SK-N-SH treated with all-trans-retinoic acid at 6 μM for 48 hours (cell line): ENCODE measurements around the gene CEP78.
"Not testable (repeated sequence)": the region's sequence is repeated elsewhere in the genome, so short reads cannot be mapped to it uniquely, and the experiment has no call there.

Source experiments
- ATAC-seq: fragments of 200-7000 bp; cut with Tn5 transposase; 3 replicates; pipeline ENCODE4 v1.9.1; 2020; ENCODE audit warnings: mild to moderate bottlenecking, moderate library complexity
- ARNTL ChIP-seq: fragments of 450-650 bp; formaldehyde crosslinking; IDR thresholded peaks from 2 replicates; pipeline ENCODE4 v1.5.0; 2020; ENCODE audit warnings: low read depth, mild to moderate bottlenecking, moderate library complexity, borderline replicate concordance
- BACH2 ChIP-seq: fragments of 250-450 bp; sonication (Bioruptor Pico); IDR thresholded peaks from 2 replicates; pipeline ENCODE4 v1.9.0; 2021; ENCODE audit warnings: mild to moderate bottlenecking, borderline replicate concordance
- CSDC2 ChIP-seq: fragments of 250-450 bp; sonication (Bioruptor Pico); IDR thresholded peaks from 2 replicates; pipeline ENCODE4 v1.5.0; 2020; ENCODE audit warnings: mild to moderate bottlenecking, moderate library complexity
- ESRRG ChIP-seq: fragments of 250-450 bp; sonication (Bioruptor Pico); IDR thresholded peaks from 2 replicates; pipeline ENCODE4 v1.6.1; 2021; ENCODE audit warnings: mild to moderate bottlenecking
- GLIS3 ChIP-seq: fragments of 250-450 bp; sonication (Bioruptor Pico); IDR thresholded peaks from 2 replicates; pipeline ENCODE4 v1.5.0; 2020; ENCODE audit warnings: mild to moderate bottlenecking, moderate library complexity
- ISL1 ChIP-seq: fragments of 250-450 bp; sonication (Bioruptor Pico); IDR thresholded peaks from 2 replicates; pipeline ENCODE4 v2.1.2; 2022; ENCODE audit warnings: mild to moderate bottlenecking, moderate library complexity
- PPARA ChIP-seq: fragments of 250-450 bp; sonication (Bioruptor Pico); IDR thresholded peaks from 2 replicates; pipeline ENCODE4 v1.5.0; 2020; ENCODE audit warnings: mild to moderate bottlenecking, borderline replicate concordance
- SNAI2 ChIP-seq: fragments of 250-450 bp; sonication (Bioruptor Pico); IDR thresholded peaks from 2 replicates; pipeline ENCODE4 v1.5.0; 2020; ENCODE audit warnings: mild to moderate bottlenecking, moderate library complexity
- TCF4 ChIP-seq: fragments of 250-450 bp; sonication (Bioruptor Pico); IDR thresholded peaks from 2 replicates; pipeline ENCODE4 v1.8.0; 2021; ENCODE audit warnings: mild to moderate bottlenecking, moderate library complexity, borderline replicate concordance
- TOX ChIP-seq: fragments of 250-450 bp; sonication (Bioruptor Pico); IDR thresholded peaks from 2 replicates; pipeline ENCODE4 v1.8.0; 2021; ENCODE audit warnings: mild to moderate bottlenecking, moderate library complexity, borderline replicate concordance
- ZC3H10 ChIP-seq: fragments of 250-450 bp; sonication (Bioruptor Pico); IDR thresholded peaks from 2 replicates; pipeline ENCODE4 v1.5.1; 2021; ENCODE audit warnings: mild to moderate bottlenecking, moderate library complexity
- ZFP3 ChIP-seq: fragments of 250-450 bp; sonication (Bioruptor Pico); IDR thresholded peaks from 2 replicates; pipeline ENCODE4 v1.5.0; 2020; ENCODE audit warnings: mild to moderate bottlenecking, moderate library complexity
- ZFP30 ChIP-seq: fragments of 450-650 bp; formaldehyde crosslinking; IDR thresholded peaks from 2 replicates; pipeline ENCODE4 v1.5.0; 2022; ENCODE audit warnings: mild to moderate bottlenecking, moderate library complexity
- ZNF565 ChIP-seq: fragments of 450-650 bp; formaldehyde crosslinking; conservative IDR thresholded peaks from 2 replicates; pipeline ENCODE4 v1.5.0; 2020; ENCODE audit warnings: low read depth, mild to moderate bottlenecking, moderate library complexity
- ZNF70 ChIP-seq: fragments of 450-650 bp; formaldehyde crosslinking; IDR thresholded peaks from 2 replicates; pipeline ENCODE4 v1.5.0; 2020; ENCODE audit warnings: mild to moderate bottlenecking, moderate library complexity
- ZNF8 ChIP-seq: fragments of 450-650 bp; formaldehyde crosslinking; IDR thresholded peaks from 2 replicates; pipeline ENCODE4 v1.5.0; 2020; ENCODE audit warnings: mild to moderate bottlenecking, moderate library complexity
- TF ChIP-seq, protein P1 (sequence below): fragments of 250-450 bp; sonication (Bioruptor Pico); IDR thresholded peaks from 2 replicates; pipeline ENCODE4 v1.8.0; 2021; ENCODE audit warnings: low read depth, mild to moderate bottlenecking, moderate library complexity, borderline replicate concordance
- TF ChIP-seq, protein P2 (sequence below): fragments of 250-450 bp; sonication (Bioruptor Pico); IDR thresholded peaks from 2 replicates; pipeline ENCODE4 v1.5.1; 2020; ENCODE audit warnings: low read depth, mild to moderate bottlenecking, moderate library complexity
- TF ChIP-seq, protein P3 (sequence below): fragments of 250-450 bp; sonication (Bioruptor Pico); IDR thresholded peaks from 2 replicates; pipeline ENCODE4 v1.8.0; 2020; ENCODE audit warnings: mild to moderate bottlenecking, moderate library complexity, borderline replicate concordance
- TF ChIP-seq, protein P4 (sequence below): fragments of 250-450 bp; sonication (Bioruptor Pico); IDR thresholded peaks from 2 replicates; pipeline ENCODE4 v1.5.0; 2020; ENCODE audit warnings: mild to moderate bottlenecking, moderate library complexity
- TF ChIP-seq, protein P5 (sequence below): fragments of 250-450 bp; sonication (Bioruptor Pico); IDR thresholded peaks from 2 replicates; pipeline ENCODE4 v1.5.1; 2021; ENCODE audit warnings: mild to moderate bottlenecking, moderate library complexity

Gene CEP78

DNA sequence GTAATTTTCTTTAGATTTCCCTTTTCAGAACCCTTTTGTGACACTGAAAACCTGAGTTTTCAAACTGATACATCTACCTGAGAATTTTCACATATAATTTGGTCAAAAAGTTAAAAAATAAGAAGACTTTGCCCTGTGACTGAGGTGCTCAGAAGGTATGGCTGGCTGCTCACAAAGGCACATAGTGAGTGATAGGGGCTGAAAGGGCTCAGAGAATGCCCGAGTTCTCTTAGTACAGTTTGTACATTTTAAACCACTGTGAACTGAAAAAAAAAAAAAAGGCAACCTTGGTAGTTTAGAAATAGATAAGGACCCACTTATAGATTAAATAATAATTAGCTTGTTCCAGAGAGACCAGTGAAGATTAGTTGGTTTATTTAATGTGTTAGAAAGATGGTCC is 42.9 kb downstream of the CEP78 start:
- no peak for TF ChIP-seq ZFP3 (CRISPR knock-in tag)
- TF ChIP-seq ISL1 (CRISPR knock-in tag) = no peak
- TF ChIP-seq, protein P1, sequence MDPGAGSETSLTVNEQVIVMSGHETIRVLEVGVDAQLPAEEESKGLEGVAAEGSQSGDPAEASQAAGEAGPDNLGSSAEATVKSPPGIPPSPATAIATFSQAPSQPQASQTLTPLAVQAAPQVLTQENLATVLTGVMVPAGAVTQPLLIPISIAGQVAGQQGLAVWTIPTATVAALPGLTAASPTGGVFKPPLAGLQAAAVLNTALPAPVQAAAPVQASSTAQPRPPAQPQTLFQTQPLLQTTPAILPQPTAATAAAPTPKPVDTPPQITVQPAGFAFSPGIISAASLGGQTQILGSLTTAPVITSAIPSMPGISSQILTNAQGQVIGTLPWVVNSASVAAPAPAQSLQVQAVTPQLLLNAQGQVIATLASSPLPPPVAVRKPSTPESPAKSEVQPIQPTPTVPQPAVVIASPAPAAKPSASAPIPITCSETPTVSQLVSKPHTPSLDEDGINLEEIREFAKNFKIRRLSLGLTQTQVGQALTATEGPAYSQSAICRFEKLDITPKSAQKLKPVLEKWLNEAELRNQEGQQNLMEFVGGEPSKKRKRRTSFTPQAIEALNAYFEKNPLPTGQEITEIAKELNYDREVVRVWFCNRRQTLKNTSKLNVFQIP (CRISPR knock-in tag) = no peak
- no peak for TF ChIP-seq ZFP30
- TF ChIP-seq ZC3H10 (CRISPR knock-in tag) = no peak

DNA sequence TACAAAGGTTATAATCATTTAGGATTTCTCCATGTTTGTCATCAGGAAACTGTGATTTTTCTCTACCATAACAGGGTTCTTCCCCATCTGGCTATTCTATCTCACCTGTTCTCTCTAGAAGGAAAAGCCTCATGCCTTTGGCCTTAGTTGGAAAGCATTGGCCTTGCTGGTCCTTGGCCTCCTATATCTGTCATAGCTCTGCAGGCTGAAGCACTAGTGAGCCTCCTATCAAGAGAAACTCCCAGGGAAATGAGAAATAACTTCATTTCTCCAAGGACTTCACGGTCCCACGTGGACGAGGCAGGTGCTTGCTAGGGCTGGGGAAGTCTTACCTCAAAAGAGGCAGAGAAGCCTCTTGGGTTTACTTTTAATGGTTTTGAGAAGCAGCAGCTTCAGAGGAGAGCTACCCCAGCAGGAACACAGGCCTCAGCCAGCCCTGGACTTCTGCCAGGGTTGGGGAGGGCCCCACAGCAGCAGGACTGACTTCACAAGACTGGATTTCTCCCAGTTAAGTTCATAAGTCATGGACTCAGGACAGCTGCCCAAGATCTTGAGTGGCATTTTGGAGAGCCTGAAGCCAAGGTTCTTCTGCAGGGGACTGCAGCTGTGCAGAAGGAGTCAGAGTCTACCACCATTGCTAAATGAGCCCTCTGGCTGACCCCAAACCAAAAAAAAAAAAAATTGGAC is 45.2 kb downstream of the CEP78 start:
- ATAC-seq = peak; percentile 75
- no peak for TF ChIP-seq TOX (CRISPR knock-in tag)
- no peak for TF ChIP-seq ISL1 (CRISPR knock-in tag)
- no peak for TF ChIP-seq SNAI2
- TF ChIP-seq ZNF565 = no peak
- no peak for TF ChIP-seq TCF4 (CRISPR knock-in tag)

More for the DNA sequence above, 42.9 kb downstream of the CEP78 start:
- no peak for ATAC-seq

DNA sequence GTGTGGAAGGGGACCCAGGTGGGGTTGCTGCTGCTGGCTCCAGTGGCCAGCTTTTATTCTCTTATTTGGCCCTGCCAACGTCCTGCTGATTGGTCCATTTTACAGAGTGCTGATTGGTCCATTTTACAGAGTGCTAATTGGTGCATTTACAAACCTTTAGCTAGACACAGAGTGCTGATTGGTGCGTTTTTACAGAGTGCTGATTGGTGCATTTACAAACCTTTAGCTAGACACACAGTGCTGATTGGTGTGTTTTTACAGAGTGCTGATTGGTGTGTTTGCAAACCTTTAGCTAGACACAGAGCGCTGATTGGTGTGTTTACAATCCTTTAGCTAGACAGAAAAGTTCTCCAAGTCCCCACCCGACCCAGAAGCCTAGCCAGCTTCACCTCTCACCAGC is 48.3 kb downstream of the CEP78 start:
- ATAC-seq = not testable (repeated sequence)

DNA sequence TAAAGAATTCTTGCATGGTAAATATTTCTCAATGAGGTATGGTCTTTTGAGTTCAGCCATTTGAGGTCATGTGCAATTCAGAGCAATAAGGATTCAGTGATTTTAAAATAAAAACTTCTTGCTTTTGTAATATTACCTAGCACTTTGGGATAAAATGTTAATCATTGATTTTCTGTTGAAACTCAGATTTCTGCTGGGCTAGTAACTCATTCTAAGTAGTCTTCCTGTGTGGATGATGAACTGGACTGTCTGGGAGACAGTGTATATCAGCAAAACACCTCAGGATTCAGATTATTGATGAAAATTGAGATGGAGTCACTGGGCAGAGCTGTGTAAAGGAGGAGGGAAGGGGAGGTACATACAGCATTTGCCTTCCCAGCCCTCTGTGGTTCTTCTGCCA is 50.2 kb downstream of the CEP78 start:
- TF ChIP-seq, protein P2, sequence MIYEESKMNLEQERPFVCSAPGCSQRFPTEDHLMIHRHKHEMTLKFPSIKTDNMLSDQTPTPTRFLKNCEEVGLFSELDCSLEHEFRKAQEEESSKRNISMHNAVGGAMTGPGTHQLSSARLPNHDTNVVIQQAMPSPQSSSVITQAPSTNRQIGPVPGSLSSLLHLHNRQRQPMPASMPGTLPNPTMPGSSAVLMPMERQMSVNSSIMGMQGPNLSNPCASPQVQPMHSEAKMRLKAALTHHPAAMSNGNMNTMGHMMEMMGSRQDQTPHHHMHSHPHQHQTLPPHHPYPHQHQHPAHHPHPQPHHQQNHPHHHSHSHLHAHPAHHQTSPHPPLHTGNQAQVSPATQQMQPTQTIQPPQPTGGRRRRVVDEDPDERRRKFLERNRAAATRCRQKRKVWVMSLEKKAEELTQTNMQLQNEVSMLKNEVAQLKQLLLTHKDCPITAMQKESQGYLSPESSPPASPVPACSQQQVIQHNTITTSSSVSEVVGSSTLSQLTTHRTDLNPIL (CRISPR knock-in tag) = no peak
- TF ChIP-seq ISL1 (CRISPR knock-in tag) (no peak), ZNF8 (CRISPR knock-in tag) (no peak), ZFP3 (CRISPR knock-in tag) (no peak), ARNTL (CRISPR knock-in tag) (no peak), ZC3H10 (CRISPR knock-in tag) (no peak), ESRRG (no peak), PPARA (CRISPR knock-in tag) (no peak), ZFP30 (no peak), GLIS3 (CRISPR knock-in tag) (no peak)
- no peak for ATAC-seq

DNA sequence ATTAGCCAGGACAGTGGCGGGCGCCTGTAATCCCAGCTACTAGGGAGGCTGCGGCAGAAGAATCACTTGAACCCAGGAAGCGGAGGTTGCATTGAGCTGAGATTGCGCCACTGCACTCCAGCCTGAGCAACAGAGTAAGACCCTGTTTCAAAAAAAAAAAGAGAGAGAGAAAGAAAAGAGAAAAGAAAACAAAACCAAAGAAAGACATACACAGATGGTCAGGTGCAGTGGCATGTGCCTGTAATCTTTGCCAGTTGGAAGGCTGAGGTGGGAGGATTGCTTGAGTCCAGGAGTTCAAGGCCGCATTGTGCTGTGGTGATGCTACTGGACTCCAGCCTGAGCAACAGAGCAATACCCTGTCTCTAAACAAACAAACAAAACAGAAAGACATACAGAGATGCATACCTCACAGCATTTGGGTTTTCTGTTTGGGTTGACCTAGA is 51.1 kb downstream of the CEP78 start:
- no peak for ATAC-seq
- TF ChIP-seq, protein P3, sequence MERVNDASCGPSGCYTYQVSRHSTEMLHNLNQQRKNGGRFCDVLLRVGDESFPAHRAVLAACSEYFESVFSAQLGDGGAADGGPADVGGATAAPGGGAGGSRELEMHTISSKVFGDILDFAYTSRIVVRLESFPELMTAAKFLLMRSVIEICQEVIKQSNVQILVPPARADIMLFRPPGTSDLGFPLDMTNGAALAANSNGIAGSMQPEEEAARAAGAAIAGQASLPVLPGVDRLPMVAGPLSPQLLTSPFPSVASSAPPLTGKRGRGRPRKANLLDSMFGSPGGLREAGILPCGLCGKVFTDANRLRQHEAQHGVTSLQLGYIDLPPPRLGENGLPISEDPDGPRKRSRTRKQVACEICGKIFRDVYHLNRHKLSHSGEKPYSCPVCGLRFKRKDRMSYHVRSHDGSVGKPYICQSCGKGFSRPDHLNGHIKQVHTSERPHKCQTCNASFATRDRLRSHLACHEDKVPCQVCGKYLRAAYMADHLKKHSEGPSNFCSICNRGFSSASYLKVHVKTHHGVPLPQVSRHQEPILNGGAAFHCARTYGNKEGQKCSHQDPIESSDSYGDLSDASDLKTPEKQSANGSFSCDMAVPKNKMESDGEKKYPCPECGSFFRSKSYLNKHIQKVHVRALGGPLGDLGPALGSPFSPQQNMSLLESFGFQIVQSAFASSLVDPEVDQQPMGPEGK (CRISPR knock-in tag) = no peak
- no peak for TF ChIP-seq PPARA (CRISPR knock-in tag)
- no peak for TF ChIP-seq ZNF8 (CRISPR knock-in tag)
- TF ChIP-seq CSDC2 (CRISPR knock-in tag) = no peak
- no peak for TF ChIP-seq ARNTL (CRISPR knock-in tag)
- TF ChIP-seq ZFP3 (CRISPR knock-in tag) = no peak
- TF ChIP-seq, protein P4, sequence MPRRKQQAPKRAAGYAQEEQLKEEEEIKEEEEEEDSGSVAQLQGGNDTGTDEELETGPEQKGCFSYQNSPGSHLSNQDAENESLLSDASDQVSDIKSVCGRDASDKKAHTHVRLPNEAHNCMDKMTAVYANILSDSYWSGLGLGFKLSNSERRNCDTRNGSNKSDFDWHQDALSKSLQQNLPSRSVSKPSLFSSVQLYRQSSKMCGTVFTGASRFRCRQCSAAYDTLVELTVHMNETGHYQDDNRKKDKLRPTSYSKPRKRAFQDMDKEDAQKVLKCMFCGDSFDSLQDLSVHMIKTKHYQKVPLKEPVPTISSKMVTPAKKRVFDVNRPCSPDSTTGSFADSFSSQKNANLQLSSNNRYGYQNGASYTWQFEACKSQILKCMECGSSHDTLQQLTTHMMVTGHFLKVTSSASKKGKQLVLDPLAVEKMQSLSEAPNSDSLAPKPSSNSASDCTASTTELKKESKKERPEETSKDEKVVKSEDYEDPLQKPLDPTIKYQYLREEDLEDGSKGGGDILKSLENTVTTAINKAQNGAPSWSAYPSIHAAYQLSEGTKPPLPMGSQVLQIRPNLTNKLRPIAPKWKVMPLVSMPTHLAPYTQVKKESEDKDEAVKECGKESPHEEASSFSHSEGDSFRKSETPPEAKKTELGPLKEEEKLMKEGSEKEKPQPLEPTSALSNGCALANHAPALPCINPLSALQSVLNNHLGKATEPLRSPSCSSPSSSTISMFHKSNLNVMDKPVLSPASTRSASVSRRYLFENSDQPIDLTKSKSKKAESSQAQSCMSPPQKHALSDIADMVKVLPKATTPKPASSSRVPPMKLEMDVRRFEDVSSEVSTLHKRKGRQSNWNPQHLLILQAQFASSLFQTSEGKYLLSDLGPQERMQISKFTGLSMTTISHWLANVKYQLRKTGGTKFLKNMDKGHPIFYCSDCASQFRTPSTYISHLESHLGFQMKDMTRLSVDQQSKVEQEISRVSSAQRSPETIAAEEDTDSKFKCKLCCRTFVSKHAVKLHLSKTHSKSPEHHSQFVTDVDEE (CRISPR knock-in tag) = no peak
- no peak for TF ChIP-seq ESRRG
- no peak for TF ChIP-seq ZC3H10 (CRISPR knock-in tag)
- TF ChIP-seq, protein P1 (CRISPR knock-in tag) = no peak
- TF ChIP-seq GLIS3 (CRISPR knock-in tag) = no peak
- TF ChIP-seq ZNF70 (CRISPR knock-in tag) = no peak
- TF ChIP-seq, protein P5, sequence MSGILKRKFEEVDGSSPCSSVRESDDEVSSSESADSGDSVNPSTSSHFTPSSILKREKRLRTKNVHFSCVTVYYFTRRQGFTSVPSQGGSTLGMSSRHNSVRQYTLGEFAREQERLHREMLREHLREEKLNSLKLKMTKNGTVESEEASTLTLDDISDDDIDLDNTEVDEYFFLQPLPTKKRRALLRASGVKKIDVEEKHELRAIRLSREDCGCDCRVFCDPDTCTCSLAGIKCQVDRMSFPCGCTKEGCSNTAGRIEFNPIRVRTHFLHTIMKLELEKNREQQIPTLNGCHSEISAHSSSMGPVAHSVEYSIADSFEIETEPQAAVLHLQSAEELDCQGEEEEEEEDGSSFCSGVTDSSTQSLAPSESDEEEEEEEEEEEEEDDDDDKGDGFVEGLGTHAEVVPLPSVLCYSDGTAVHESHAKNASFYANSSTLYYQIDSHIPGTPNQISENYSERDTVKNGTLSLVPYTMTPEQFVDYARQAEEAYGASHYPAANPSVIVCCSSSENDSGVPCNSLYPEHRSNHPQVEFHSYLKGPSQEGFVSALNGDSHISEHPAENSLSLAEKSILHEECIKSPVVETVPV = no peak
- TF ChIP-seq, protein P2 (CRISPR knock-in tag) = no peak
- no peak for TF ChIP-seq BACH2 (CRISPR knock-in tag)
- TF ChIP-seq TOX (CRISPR knock-in tag) = no peak
- no peak for TF ChIP-seq SNAI2
- no peak for TF ChIP-seq ZNF565
